GM18868 (cell line): ENCODE data around the gene TAP2.
A peak's percentile ranks its signal among the peaks of the same experiment; 100 is the strongest.

Experiments
- ATAC-seq: cut with Tn5 transposase; IDR thresholded peaks from one replicate; pipeline ENCODE4 v1.9.1; 2021; ENCODE audit warnings: mild to moderate bottlenecking, moderate library complexity; ENCODE audit not compliant: unreplicated experiment

TAP2 gene

GRCh38 chr6:32854376-32855178 is 16.0 kb upstream of the TAP2 start:
- peak; percentile 2 for ATAC-seq

GRCh38 chr6:32853541-32854375 is 15.2 kb upstream of the TAP2 start, which contains the start of the genes PSMB9 and TAP1:
Gene PSMB9 (plus strand): TSS chr6:32854192. CDS start chr6:32854230, 38 bp downstream.
Gene TAP1 (minus strand): TSS chr6:32853704. CDS start chr6:32853636, 68 bp downstream.
- peak; percentile 86 for ATAC-seq

GRCh38 chr6:32852844-32853540 is 14.5 kb upstream of the TAP2 start:
- ATAC-seq = peak; percentile 21

- no peak for ATAC-seq
Measured at GRCh38 chr6:32852018-32852843, 13.7 kb upstream of the TAP2 start.

GRCh38 chr6:32851025-32851424 is 12.5 kb upstream of the TAP2 start:
- ATAC-seq = no peak

- no peak for ATAC-seq
Measured at GRCh38 chr6:32849126-32849525, 10.6 kb upstream of the TAP2 start.

- no peak for ATAC-seq
Measured at GRCh38 chr6:32847795-32848194, 9.3 kb upstream of the TAP2 start.

- no peak for ATAC-seq
Measured at GRCh38 chr6:32847004-32847403, 8.5 kb upstream of the TAP2 start.

- no peak for ATAC-seq
Measured at GRCh38 chr6:32845384-32845884, 6.9 kb upstream of the TAP2 start.

- no peak for ATAC-seq
Measured at GRCh38 chr6:32844839-32845383, 6.4 kb upstream of the TAP2 start.

- ATAC-seq = peak; percentile 72
Measured at GRCh38 chr6:32843979-32844838, 5.7 kb upstream of the TAP2 start, which contains the start of gene PSMB8. Gene PSMB8 (minus strand): TSS chr6:32844047. CDS start chr6:32843996, 51 bp downstream.

GRCh38 chr6:32843331-32843978 is 4.9 kb upstream of the TAP2 start:
- ATAC-seq = no peak

- no peak for ATAC-seq
Measured at GRCh38 chr6:32842690-32843089, 4.2 kb upstream of the TAP2 start.

- ATAC-seq = no peak
Measured at GRCh38 chr6:32842021-32842650, 3.6 kb upstream of the TAP2 start.

- ATAC-seq = no peak
Measured at GRCh38 chr6:32840604-32841246, 2.2 kb upstream of the TAP2 start.

GRCh38 chr6:32839356-32839755 is 817 bp upstream of the TAP2 start:
- no peak for ATAC-seq

- ATAC-seq = no peak
Measured at GRCh38 chr6:32837651-32838113, 857 bp downstream of the TAP2 start.
